GM18508 (cell line): Measurements from ENCODE around the gene HOXB6.

Experiments
- ATAC-seq: cut with Tn5 transposase; IDR thresholded peaks from one replicate; pipeline ENCODE4 v1.9.1; 2021; ENCODE audit warnings: moderate number of reproducible peaks; ENCODE audit not compliant: insufficient read depth, unreplicated experiment

The HOXB6 gene

GRCh38 chr17:48596735-48597527, 7.9 kb downstream of the HOXB6 start:
- no peak for ATAC-seq

DNA sequence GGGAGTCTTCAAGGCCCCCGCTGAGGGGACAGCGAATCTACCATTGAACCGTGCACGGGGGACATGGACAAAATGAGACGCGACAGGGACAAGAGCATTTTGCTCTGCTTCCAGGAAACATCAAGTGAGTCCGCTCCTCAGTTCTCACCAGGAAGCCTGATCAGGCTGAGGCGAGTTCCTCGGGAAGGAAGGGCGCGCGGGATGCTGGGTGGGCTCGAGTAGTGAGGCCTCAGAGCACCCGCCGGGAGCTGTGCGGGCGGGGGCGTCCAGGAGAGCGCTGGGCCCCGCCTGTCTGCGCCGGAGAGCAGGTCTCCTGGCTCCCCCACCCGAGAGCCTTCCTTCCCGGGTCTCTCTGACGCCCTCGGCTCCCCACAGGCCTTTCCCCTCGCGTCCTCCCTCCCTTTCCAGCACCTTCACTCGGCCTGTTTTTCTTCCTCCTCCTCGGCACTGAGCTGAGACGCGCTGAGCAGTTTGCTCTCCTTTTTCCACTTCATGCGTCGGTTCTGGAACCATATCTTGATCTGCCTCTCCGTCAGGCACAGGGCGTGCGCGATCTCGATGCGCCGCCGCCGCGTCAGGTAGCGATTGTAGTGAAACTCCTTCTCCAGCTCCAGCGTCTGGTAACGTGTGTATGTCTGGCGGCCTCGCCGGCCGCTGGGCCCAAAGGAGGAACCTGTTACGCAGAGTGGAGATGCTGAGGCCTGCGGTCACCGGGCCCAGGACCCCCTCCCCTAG, 8.6 kb downstream of the HOXB6 start:
- ATAC-seq, result no peak

DNA sequence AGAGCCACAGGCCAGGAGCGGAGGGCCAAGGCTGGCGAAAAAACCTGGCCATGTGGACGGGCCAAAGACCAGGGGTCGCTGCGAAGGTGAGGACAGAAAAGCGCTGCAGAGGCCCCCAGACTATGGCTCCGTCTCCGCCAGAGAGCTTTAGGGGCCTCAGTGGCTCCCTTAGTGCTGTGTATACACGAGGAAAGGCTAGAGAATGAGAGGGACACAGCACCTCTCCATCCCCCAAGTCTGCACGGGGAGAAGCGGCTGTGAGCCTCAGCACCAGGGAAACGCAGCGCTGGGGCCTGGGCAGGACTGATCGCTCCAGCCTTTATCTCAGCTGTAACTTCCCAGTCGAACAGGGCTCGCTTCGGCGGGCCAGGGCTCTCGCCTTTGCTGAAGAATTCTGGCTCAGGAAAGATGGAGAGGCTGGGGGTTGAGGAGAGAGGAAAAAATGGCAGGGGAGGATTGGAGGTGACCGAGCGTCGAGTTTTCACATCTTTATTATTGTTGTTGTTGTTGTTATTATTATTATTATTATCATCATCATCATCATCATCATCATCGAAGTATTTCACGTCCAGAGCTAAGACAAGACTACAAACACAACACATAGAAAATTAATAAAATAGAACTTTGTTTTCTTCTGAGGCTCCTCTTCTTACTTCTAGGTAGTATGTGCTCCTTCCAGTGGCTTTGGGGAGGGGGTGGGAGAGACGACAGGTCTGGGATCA, 9.3 kb downstream of the HOXB6 start:
- ATAC-seq, result no peak

GRCh38 chr17:48594538-48595277, 10.1 kb downstream of the HOXB6 start:
- ATAC-seq, result no peak

DNA sequence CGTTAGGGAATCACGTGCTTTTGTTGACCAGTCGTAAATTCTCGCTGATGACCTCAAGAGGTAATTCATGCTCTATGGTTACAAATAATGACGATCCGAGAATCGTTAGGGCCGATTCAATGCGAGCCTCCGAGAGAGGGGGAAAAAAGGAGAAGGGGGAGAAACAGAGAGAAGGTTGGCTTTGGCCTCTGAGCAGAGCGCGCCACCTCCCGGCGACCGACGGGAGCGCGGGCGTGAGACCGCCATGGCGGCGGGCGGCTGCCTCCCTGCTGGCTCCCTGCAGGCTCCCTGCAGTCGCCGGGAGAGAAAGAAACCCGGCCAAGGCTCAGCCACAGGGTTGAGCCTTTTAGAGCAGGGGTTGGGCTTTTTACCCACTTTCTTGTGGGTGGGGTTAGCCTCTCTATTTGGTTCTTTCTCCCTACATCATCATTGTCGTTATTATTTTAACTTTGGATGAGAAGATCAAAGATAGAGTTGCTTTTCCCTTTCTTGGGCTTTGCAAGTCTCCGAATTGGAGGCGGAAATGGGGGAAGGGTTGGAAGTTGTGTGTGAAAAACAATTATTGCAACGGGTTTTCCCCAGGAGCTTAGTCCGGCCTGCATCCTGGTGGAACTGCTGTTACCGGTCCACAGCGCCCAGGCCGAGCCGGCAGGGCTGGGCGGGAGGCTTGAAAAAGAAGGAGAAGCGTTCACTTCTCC, 10.8 kb downstream of the HOXB6 start:
- ATAC-seq, result no peak

DNA sequence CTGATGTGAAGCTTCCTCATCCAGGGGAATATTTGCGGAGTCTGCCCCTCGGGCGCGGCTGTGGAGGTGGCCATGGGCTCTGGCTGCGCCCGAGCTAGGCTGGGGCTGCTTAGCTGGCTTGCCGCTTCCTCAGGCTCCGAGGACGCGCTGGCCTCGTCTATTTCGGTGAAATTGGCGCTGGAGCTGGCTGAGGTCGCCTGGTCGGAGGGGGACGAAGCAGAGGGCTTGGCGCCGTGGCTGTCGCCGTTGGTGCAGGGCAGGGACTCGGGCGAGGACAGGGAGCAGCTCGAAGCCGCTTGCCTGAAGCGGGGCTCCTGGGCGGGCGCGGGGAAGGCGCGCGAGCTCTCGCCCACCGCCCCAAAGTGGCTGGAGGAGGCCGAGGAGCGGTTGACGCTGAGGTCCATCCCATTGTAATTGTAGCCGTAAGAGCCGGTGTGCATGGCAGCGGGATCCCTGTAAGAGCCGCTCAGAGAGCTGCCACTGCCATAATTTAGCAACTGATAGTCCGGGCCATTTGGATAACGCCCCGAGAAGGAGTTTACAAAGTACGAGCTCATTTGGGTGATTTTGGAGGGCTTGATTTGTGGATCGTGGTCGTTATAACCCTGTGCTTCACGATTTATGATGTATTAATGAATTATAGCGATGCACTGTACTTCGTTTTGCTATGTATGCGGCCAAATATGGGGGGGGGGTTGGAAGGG, 11.5 kb downstream of the HOXB6 start, which contains the start of gene HOXB5:
Gene HOXB5 (minus strand): TSS at position 654 of the 704 bp plus-strand sequence. CDS start 97 bp downstream, at position 557.
- ATAC-seq, result no peak

GRCh38 chr17:48592577-48592976, 12.2 kb downstream of the HOXB6 start:
- no peak for ATAC-seq

- no peak for ATAC-seq
These were observed 12.7 kb downstream of the HOXB6 start for GRCh38 chr17:48592057-48592514.

GRCh38 chr17:48591255-48592056, 13.3 kb downstream of the HOXB6 start:
- ATAC-seq, result no peak

DNA sequence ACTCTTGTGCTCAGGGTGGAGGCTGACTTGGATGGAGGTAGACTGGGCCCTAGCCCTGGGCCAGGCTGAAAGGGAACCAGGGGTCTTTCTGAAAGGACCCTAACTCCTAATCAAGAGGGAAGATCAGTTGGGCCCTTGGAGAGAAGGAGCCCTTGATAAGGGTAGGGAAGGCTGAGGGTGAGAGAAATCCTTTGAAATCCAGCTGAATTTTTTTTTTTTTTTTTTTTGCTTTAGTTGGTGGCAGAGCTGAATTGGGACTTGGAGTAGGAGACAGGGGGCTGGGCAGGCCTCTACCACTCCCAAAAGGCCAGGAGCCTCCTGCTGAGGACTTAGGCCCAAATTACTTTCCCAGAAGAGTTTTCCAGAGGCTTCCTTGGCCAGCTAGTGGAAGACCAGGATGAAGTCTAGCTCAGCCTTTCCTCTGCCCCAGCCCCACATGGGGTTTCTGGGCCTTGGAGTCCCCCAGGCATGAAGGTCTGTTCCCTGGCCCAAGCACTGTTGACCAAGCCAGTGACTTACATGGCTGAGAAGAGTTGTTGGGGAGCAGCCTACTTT, 14.1 kb downstream of the HOXB6 start:
- no peak for ATAC-seq

DNA sequence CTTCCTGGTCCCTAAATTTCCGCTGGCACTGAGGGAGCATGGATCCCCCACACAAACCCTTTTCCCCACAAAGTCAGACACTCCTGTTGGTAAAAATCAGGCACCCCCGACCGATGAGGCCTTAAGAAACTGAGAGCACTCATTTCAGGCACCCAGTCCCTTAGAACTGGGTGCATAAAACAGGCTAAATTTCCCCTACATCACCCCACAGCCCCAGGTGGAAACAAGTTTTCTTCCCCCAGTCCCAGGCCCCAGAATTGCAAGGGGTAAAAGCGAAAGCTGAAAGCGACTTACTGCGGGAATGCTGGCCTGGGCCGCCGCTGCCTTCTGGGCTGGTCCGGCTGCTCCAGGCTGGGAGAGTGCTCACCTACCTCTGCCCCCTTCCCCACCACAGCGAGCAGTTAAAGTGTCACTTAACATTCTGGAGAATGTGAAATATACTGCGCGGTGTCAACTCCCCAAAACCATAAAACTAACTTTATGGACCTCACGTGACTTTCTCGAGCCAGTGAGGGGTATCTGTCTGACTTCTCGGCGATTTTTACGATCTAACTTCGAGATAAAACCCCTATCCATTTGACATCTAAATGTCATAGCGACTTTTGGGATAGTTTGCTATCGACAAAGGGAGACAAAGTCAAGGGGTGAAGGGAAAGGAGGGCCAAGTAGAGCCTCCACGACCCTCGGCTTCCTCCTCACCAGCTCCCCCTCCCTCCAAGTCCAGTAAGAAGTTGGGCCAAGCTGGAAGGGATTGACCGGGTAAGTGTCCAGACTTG, 14.8 kb downstream of the HOXB6 start, which contains the start of gene HOXB3:
Gene HOXB3 (minus strand): TSS at position 411 of the 776 bp plus-strand sequence. CDS start 37,767 bp downstream, outside the sequence.
- no peak for ATAC-seq

DNA sequence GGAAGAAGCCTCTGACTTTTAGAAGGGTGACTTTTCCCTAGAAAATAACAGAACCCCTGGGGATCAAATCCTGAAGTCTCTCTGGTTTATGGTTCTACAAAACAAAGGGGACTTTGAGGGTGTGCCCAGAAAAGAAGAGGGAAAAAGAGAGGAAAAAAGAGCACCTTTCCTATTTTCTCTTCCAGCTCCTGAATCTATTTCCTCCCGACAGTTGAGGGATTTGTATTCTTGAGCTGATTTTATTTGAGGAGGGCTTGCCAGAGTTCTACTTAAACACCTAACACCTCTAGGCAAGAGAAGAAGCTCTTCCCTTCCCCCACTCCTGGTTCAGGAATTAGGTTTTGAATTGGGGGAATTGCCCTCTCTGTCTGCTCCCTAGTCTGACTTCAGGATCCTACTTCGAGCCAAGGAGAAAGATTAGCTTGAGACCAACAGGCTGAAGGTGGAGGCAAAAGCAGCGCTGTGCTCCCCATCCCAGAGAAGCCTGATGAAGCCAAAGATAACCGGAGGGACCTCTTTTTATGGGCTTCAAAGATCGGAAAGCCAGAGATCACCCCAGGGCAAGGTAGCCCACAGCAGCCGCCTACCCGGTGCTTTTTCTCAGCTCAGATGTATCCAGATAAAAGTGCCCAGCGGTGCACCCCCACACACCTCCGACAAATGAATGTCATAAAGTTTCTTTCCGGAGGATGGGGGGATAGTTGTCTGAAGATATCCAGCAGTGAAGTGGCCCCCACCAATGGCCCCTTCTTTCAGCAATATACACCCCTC, 15.5 kb downstream of the HOXB6 start:
- no peak for ATAC-seq

GRCh38 chr17:48588528-48588927, 16.3 kb downstream of the HOXB6 start:
- no peak for ATAC-seq

GRCh38 chr17:48588074-48588415, 16.7 kb downstream of the HOXB6 start:
- ATAC-seq, result no peak

- ATAC-seq, result no peak
These were observed 17.3 kb downstream of the HOXB6 start for GRCh38 chr17:48587276-48588073.
